AG09309 (cell line): ENCODE results near the gene CCDC57.
A peak's percentile ranks its signal among the peaks of the same experiment; 100 is the strongest.

Experiments
- DNase-seq: peaks from one replicate; pipeline ENCODE4 v3.0.0-alpha.2; 2010; ENCODE audit warnings: low read depth
- H3K4me3 ChIP-seq: 2 replicates; pipeline ENCODE4 v1.5.1; 2011; ENCODE audit warnings: mild to moderate bottlenecking, low read depth, low read length, moderate library complexity; ENCODE audit not compliant: control insufficient read depth
- TF ChIP-seq, protein P1 (sequence below): IDR thresholded peaks from 2 replicates; pipeline ENCODE4 v1.5.1; 2011; ENCODE audit warnings: mild to moderate bottlenecking, low read depth, low read length, inconsistent platforms; ENCODE audit not compliant: insufficient read depth, control insufficient read depth; ENCODE audit errors: missing control alignments

The CCDC57 gene

DNA sequence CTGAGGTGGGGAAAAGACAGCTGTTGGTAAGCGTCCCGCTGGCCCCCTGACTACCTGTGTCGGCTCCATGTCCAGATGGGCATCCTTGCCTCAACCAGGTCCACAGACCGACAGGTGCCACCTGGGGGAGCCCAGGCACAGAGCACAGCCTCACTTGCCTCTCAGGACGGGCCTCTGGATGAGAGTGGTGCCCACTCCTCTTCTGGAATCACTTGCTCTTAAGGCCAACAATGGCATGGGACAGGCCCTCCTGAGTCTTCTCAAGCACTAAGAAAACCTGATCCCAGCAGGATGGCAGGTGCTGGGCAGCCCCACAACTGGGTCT, 33.4 kb upstream of the CCDC57 start:
- DNase-seq, result no peak
- no peak overlapping the region for H3K4me3 ChIP-seq
- TF ChIP-seq, protein P1, sequence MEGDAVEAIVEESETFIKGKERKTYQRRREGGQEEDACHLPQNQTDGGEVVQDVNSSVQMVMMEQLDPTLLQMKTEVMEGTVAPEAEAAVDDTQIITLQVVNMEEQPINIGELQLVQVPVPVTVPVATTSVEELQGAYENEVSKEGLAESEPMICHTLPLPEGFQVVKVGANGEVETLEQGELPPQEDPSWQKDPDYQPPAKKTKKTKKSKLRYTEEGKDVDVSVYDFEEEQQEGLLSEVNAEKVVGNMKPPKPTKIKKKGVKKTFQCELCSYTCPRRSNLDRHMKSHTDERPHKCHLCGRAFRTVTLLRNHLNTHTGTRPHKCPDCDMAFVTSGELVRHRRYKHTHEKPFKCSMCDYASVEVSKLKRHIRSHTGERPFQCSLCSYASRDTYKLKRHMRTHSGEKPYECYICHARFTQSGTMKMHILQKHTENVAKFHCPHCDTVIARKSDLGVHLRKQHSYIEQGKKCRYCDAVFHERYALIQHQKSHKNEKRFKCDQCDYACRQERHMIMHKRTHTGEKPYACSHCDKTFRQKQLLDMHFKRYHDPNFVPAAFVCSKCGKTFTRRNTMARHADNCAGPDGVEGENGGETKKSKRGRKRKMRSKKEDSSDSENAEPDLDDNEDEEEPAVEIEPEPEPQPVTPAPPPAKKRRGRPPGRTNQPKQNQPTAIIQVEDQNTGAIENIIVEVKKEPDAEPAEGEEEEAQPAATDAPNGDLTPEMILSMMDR, result no peak

- TF ChIP-seq, protein P1, result no peak
- DNase-seq, result no peak
- H3K4me3 ChIP-seq, result no peak overlapping the region
Measured at GRCh38 chr17:82245134-82246039, 32.7 kb upstream of the CCDC57 start.

DNA sequence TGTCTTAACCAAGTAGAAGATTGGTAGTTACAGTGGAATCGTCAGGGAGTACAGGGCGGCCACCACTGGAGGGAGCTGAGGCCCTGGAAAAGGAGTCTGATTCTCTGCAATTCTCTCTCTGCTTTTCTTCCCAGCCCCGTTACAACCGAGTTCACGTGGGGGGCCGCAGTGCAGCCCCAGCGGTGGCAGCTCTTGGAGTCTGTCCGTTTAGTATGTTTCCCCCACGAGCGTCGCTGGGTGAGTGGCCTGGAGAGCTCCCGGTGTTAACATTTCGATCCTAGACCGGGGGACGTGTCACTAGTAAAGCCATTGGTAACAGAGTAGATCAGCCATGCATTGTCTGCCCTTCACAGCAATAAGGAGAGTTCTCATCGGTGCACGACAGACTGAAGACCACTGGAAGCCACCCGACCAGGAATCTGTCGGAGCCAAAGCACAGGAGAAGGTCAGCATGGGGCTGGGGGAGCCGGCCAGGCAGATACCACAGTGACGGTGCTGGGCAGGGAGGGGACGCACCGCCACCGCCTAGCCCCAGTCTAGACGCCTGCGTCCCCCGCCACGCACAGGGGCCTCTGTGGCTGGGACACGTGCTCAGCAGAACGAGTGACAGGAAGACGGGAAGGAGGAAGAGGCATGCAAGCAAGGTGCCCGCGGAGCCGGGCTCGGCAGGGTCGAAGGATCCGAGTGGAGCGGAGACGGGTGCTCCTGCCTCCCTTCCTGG, 31.9 kb upstream of the CCDC57 start:
- TF ChIP-seq, protein P1, result peak; percentile 66
- no peak overlapping the region for H3K4me3 ChIP-seq
- no peak for DNase-seq

GRCh38 chr17:82243648-82244412, 31.2 kb upstream of the CCDC57 start:
- TF ChIP-seq, protein P1, result no peak
- H3K4me3 ChIP-seq, result no peak overlapping the region
- DNase-seq, result no peak

GRCh38 chr17:82242977-82243647, 30.5 kb upstream of the CCDC57 start:
- no peak overlapping the region for H3K4me3 ChIP-seq
- peak; percentile 58 for DNase-seq
- TF ChIP-seq, protein P1, result no peak

DNA sequence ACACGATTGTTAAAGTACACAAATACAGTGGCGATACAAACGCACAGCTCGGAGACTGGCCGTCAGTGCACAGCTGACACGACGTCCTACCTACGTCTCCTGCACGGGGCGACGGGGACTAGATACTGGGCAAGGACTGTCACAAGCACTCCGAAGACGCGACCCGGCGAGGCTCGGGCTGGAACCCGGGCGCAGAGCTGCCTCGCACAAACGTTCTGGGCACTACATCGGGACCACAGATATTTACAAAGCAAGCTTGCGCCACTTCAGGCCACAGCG, 30.0 kb upstream of the CCDC57 start:
- no peak overlapping the region for H3K4me3 ChIP-seq
- DNase-seq, result no peak
- TF ChIP-seq, protein P1, result no peak
